Activated T-cell treated with anti-CD3 and anti-CD28 coated beads, Interleukin-2, amount 50 U/mL, for 4 hours (primary cell): ENCODE measurements around the gene PROZ. TPM values are rescaled to one million over a fixed set of nuclear protein-coding genes. Genes with fewer than 3 reads are reported as not detected.

Source experiments
- ATAC-seq, 2 donors: fragments of 200-7000 bp; cut with Tn5 transposase; one replicate each; pipeline ENCODE4 v1.10.0; 2021
- DNase-seq: peaks from one replicate; pipeline ENCODE4 v3.0.0-alpha.2; 2020
- H3K27me3 Mint-ChIP-seq: one replicate; pipeline ENCODE4 v1.8.0; 2021; ENCODE audit warnings: low read depth, mixed read lengths
- H3K36me3 Mint-ChIP-seq: one replicate; pipeline ENCODE4 v1.8.0; 2022; ENCODE audit warnings: mixed read lengths; ENCODE audit not compliant: insufficient read depth
- H3K4me1 Mint-ChIP-seq: one replicate; pipeline ENCODE4 v1.8.0; 2021; ENCODE audit warnings: low read depth, mixed read lengths
- H3K4me3 Mint-ChIP-seq: one replicate; pipeline ENCODE4 v1.8.0; 2021; ENCODE audit warnings: mild to moderate bottlenecking, moderate library complexity, mixed read lengths
- H3K9me3 Mint-ChIP-seq: one replicate; pipeline ENCODE4 v1.8.0; 2021; ENCODE audit warnings: mixed read lengths
- total RNA-seq, 3 donors: library from RNA; stranded (reverse); gene quantifications; one replicate each; pipeline ENCODE4 v1.2.1, GENCODE V29; 2021

Gene PROZ
- total RNA-seq, 3 donors from 2014 or later: not detected

- DNase-seq: no peak
- no peaks in the 10 kb centered on the region for H3K4me1 Mint-ChIP-seq
- H3K27me3 Mint-ChIP-seq: peaks cover 3% of the 10 kb centered on the region
Measured at GRCh38 chr13:113116871-113117271, 41.6 kb upstream of the PROZ start.

GRCh38 chr13:113117335-113117872, 41.0 kb upstream of the PROZ start:
- H3K36me3 Mint-ChIP-seq: no peaks in the 10 kb centered on the region
- H3K9me3 Mint-ChIP-seq: no peaks in the 10 kb centered on the region
- H3K4me3 Mint-ChIP-seq: no peak overlapping the region
- DNase-seq (no peak), ATAC-seq (no peak)
- H3K4me1 Mint-ChIP-seq: no peaks in the 10 kb centered on the region
- H3K27me3 Mint-ChIP-seq: peaks cover 3% of the 10 kb centered on the region

More at GRCh38 chr13:113116871-113117271, 41.6 kb upstream of the PROZ start:
- Mint-ChIP-seq H3K36me3 (no peaks in the 10 kb centered on the region), H3K4me3 (no peak overlapping the region), H3K9me3 (no peaks in the 10 kb centered on the region)
- no peak for ATAC-seq

- H3K4me3 Mint-ChIP-seq: no peak overlapping the region
- H3K4me1 Mint-ChIP-seq: no peaks in the 10 kb centered on the region
- H3K36me3 Mint-ChIP-seq: no peaks in the 10 kb centered on the region
- ATAC-seq (no peak), DNase-seq (no peak)
- H3K27me3 Mint-ChIP-seq: peaks cover 3% of the 10 kb centered on the region
- H3K9me3 Mint-ChIP-seq: no peaks in the 10 kb centered on the region
Measured at GRCh38 chr13:113117911-113118260, 40.6 kb upstream of the PROZ start.

- no peak for ATAC-seq
- Mint-ChIP-seq H3K27me3 (peaks cover 3% of the 10 kb centered on the region), H3K36me3 (no peaks in the 10 kb centered on the region), H3K9me3 (no peaks in the 10 kb centered on the region), H3K4me3 (no peak overlapping the region), H3K4me1 (no peaks in the 10 kb centered on the region)
- DNase-seq: no peak
Measured at GRCh38 chr13:113118261-113119021, 40.0 kb upstream of the PROZ start.

- H3K4me1 Mint-ChIP-seq: no peaks in the 10 kb centered on the region
- DNase-seq (no peak), ATAC-seq (no peak)
- H3K9me3 Mint-ChIP-seq: no peaks in the 10 kb centered on the region
- no peak overlapping the region for H3K4me3 Mint-ChIP-seq
- H3K27me3 Mint-ChIP-seq: peaks cover 2% of the 10 kb centered on the region
- H3K36me3 Mint-ChIP-seq: no peaks in the 10 kb centered on the region
Measured at GRCh38 chr13:113119166-113119821, 39.2 kb upstream of the PROZ start.

GRCh38 chr13:113119822-113120189, 38.6 kb upstream of the PROZ start:
- H3K27me3 Mint-ChIP-seq: no peaks in the 10 kb centered on the region

GRCh38 chr13:113120300-113121182, 37.9 kb upstream of the PROZ start:
- ATAC-seq: no peak
- DNase-seq: no peak
- Mint-ChIP-seq H3K36me3 (no peaks in the 10 kb centered on the region), H3K9me3 (no peaks in the 10 kb centered on the region), H3K27me3 (no peaks in the 10 kb centered on the region), H3K4me1 (no peaks in the 10 kb centered on the region), H3K4me3 (no peak overlapping the region)

More at GRCh38 chr13:113119822-113120189, 38.6 kb upstream of the PROZ start:
- ATAC-seq (no peak), DNase-seq (no peak)
- no peak overlapping the region for H3K4me3 Mint-ChIP-seq
- H3K9me3 Mint-ChIP-seq: no peaks in the 10 kb centered on the region
- no peaks in the 10 kb centered on the region for H3K36me3 Mint-ChIP-seq
- H3K4me1 Mint-ChIP-seq: no peaks in the 10 kb centered on the region

- Mint-ChIP-seq H3K27me3 (peaks cover 3% of the 10 kb centered on the region), H3K36me3 (no peaks in the 10 kb centered on the region), H3K4me1 (no peaks in the 10 kb centered on the region), H3K9me3 (no peaks in the 10 kb centered on the region), H3K4me3 (no peak overlapping the region)
- DNase-seq: no peak
- no peak for ATAC-seq
Measured at GRCh38 chr13:113121183-113121927, 37.1 kb upstream of the PROZ start.

GRCh38 chr13:113121928-113122471, 36.4 kb upstream of the PROZ start:
- no peak overlapping the region for H3K4me3 Mint-ChIP-seq
- DNase-seq (no peak), ATAC-seq (no peak)
- no peaks in the 10 kb centered on the region for H3K36me3 Mint-ChIP-seq
- peaks cover 8% of the 10 kb centered on the region for H3K27me3 Mint-ChIP-seq
- no peaks in the 10 kb centered on the region for H3K4me1 Mint-ChIP-seq
- no peaks in the 10 kb centered on the region for H3K9me3 Mint-ChIP-seq

GRCh38 chr13:113122550-113123225, 35.8 kb upstream of the PROZ start, which contains the start of gene F10:
Gene F10, plus strand, starts transcription at chr13:113122799. Its CDS starts 57 bp downstream, at chr13:113122856.
- H3K36me3 Mint-ChIP-seq: no peaks in the 10 kb centered on the region
- DNase-seq (no peak), ATAC-seq (no peak)
- no peaks in the 10 kb centered on the region for H3K9me3 Mint-ChIP-seq
- no peaks in the 10 kb centered on the region for H3K4me1 Mint-ChIP-seq
- no peak within 1 kb of the TSS for H3K4me3 Mint-ChIP-seq
- H3K27me3 Mint-ChIP-seq: peaks cover 10% of the 10 kb centered on the region

- H3K27me3 Mint-ChIP-seq: peaks cover 10% of the 10 kb centered on the region
- DNase-seq: no peak
- H3K9me3 Mint-ChIP-seq: no peaks in the 10 kb centered on the region
- no peak overlapping the region for H3K4me3 Mint-ChIP-seq
- no peak for ATAC-seq
- H3K36me3 Mint-ChIP-seq: no peaks in the 10 kb centered on the region
- no peaks in the 10 kb centered on the region for H3K4me1 Mint-ChIP-seq
Measured at GRCh38 chr13:113123226-113124201, 34.9 kb upstream of the PROZ start.

GRCh38 chr13:113124211-113124970, 34.1 kb upstream of the PROZ start:
- ATAC-seq (no peak), DNase-seq (no peak)
- Mint-ChIP-seq H3K4me3 (no peak overlapping the region), H3K36me3 (no peaks in the 10 kb centered on the region), H3K27me3 (peaks cover 16% of the 10 kb centered on the region), H3K9me3 (no peaks in the 10 kb centered on the region), H3K4me1 (peaks cover 4% of the 10 kb centered on the region)
